Testis (tissue), 2 donors: ENCODE results near the gene CDK5.

ENCODE experiments used
- POLR2A ChIP-seq: fragments of 450-650 bp; IDR thresholded peaks from one replicate; pipeline ENCODE4 v1.6.1; 2017; ENCODE audit warnings: antibody characterized with exemption, mild to moderate bottlenecking, moderate library complexity
- TF ChIP-seq, protein P1 (sequence below), 3 experiments: fragments of 450-650 bp in 2 of 3; fragments of 200-600 bp in 1 of 3; sonication (generic) in 1 of 3; IDR thresholded peaks; one replicate each; pipeline ENCODE4 v1.5.1; 2016 to 2019; ENCODE audit warnings: antibody characterized with exemption in 3 of 3, mild to moderate bottlenecking in 2 of 3, moderate library complexity in 1 of 3

DNA sequence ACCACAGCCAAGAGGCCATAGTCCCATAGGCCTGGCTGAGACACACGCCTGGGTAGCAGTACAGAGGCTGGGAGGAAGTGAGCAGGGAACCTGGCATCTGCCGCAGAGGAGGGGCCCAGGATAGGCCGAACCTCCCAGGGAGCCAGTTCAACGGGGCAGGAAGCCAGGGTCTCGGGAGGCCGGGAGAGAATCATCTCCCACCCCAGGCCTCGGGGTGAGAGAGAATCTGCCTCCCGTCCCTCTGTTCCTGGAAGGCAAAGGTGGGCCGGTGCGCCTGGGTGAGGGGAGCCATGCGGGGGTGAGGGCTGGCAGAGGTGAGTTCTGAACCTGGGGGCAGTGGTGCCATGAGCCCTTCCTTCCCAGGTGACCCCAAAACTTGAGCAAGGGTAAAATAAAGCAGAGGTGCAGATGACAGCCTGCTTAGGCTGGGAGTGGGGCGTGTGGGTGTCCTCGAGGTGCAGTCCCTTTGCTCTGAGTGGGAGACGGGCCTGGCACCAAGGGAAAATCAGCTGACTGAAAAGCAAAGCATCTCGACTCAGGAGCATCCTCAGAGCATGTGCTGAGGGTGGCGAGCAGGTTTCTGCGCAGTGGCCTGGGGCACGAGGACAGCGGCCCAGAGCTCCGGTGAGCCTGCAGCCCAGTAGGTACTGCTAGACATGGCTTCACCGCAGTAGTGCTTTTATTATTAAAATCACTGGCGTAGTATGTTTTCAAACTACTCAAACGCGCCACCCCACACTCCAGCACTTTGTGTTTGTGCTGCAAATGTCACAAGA is 44.1 kb upstream of the CDK5 start:
- TF ChIP-seq, protein P1, sequence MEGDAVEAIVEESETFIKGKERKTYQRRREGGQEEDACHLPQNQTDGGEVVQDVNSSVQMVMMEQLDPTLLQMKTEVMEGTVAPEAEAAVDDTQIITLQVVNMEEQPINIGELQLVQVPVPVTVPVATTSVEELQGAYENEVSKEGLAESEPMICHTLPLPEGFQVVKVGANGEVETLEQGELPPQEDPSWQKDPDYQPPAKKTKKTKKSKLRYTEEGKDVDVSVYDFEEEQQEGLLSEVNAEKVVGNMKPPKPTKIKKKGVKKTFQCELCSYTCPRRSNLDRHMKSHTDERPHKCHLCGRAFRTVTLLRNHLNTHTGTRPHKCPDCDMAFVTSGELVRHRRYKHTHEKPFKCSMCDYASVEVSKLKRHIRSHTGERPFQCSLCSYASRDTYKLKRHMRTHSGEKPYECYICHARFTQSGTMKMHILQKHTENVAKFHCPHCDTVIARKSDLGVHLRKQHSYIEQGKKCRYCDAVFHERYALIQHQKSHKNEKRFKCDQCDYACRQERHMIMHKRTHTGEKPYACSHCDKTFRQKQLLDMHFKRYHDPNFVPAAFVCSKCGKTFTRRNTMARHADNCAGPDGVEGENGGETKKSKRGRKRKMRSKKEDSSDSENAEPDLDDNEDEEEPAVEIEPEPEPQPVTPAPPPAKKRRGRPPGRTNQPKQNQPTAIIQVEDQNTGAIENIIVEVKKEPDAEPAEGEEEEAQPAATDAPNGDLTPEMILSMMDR (IDR thresholded peaks at IDR 0.05) = no peak
- no peak for TF ChIP-seq POLR2A
